HepG2 (cell line): Measurements from ENCODE around the gene CTNNA2. TPM values are rescaled to one million over a fixed set of nuclear protein-coding genes. Genes with fewer than 3 reads are reported as not detected.

Experiments
- BORCS8-MEF2B ChIP-seq: sonication (generic); formaldehyde crosslinking; IDR thresholded peaks from 2 replicates; pipeline ENCODE4 v1.8.0; 2022; ENCODE audit warnings: mild to moderate bottlenecking, missing genetic modification reagents
- CC2D1A ChIP-seq: sonication (generic); formaldehyde crosslinking; IDR thresholded peaks from 2 replicates; pipeline ENCODE4 v1.8.1; 2023; ENCODE audit warnings: mild to moderate bottlenecking, missing genetic modification reagents
- FOXM1 ChIP-seq: sonication (generic); formaldehyde crosslinking; IDR thresholded peaks from 2 replicates; pipeline ENCODE4 v1.5.0; 2020; ENCODE audit warnings: missing genetic modification reagents
- GATAD2A ChIP-seq: IDR thresholded peaks from 2 replicates; pipeline ENCODE4 v1.6.1; 2016
- HNRNPLL ChIP-seq: fragments of 200-400 bp; formaldehyde crosslinking; IDR thresholded peaks from 2 replicates; pipeline ENCODE4 v1.6.1; 2017; ENCODE audit warnings: mild to moderate bottlenecking, low read depth, low read length; ENCODE audit not compliant: poor library complexity, severe bottlenecking
- ZFX ChIP-seq: sonication (generic); formaldehyde crosslinking; IDR thresholded peaks from 2 replicates; pipeline ENCODE4 v1.4.0; 2020; ENCODE audit warnings: mild to moderate bottlenecking, low read depth, missing genetic modification reagents, moderate library complexity
- ZNF33B ChIP-seq: sonication (generic); formaldehyde crosslinking; IDR thresholded peaks from 2 replicates; pipeline ENCODE4 v1.5.1; 2020; ENCODE audit warnings: mild to moderate bottlenecking, missing genetic modification reagents
- ZSCAN25 ChIP-seq: sonication (generic); formaldehyde crosslinking; IDR thresholded peaks from 2 replicates; pipeline ENCODE4 v1.8.0; 2022; ENCODE audit warnings: mild to moderate bottlenecking, missing genetic modification reagents
- polyA plus RNA-seq, 8 experiments: library from polyadenylated mRNA; depleted of rRNA in 3 of 8; stranded (reverse) in 7 of 8; unstranded in 1 of 8; fragments of >200 nt; fragmentation: Illumina TruSeq in 4 of 8; extraction: Trizol in 4 of 8; gene quantifications; 2 replicates each; pipeline versions ENCODE4 v1.2.1 to v1.2.3, GENCODE V29; 2011 to 2016; ENCODE audit warnings: low read depth in 4 of 8, missing spikeins in 1 of 8, mixed read lengths in 1 of 8; ENCODE audit not compliant: insufficient read depth in 1 of 8
- total RNA-seq, 5 experiments: library from RNA; depleted of rRNA; stranded (reverse); fragments of >200 nt; fragmentation: Illumina TruSeq; extraction: Trizol; gene quantifications; 2 replicates each; pipeline ENCODE4 v1.2.3, GENCODE V29; 2016; ENCODE audit warnings: low read depth in 1 of 5
- TF ChIP-seq, protein P1 (sequence below), 2 experiments: fragments of 450-650 bp in 1 of 2; sonication (generic) in 1 of 2; formaldehyde crosslinking in 1 of 2; IDR thresholded peaks; 2 replicates each; pipeline versions ENCODE4 v1.6.1 to v1.8.0; 2016 to 2022; ENCODE audit warnings: antibody characterized with exemption in 1 of 2, mild to moderate bottlenecking in 1 of 2, missing genetic modification reagents in 1 of 2
- TF ChIP-seq, protein P2 (sequence below): sonication (generic); formaldehyde crosslinking; IDR thresholded peaks from 2 replicates; pipeline ENCODE4 v1.4.0; 2020; ENCODE audit warnings: mild to moderate bottlenecking, missing genetic modification reagents
- TF ChIP-seq, protein P3 (sequence below): sonication (generic); formaldehyde crosslinking; IDR thresholded peaks from 2 replicates; pipeline ENCODE4 v1.4.0; 2020; ENCODE audit warnings: missing genetic modification reagents
- TF ChIP-seq, protein P4 (sequence below): sonication (generic); formaldehyde crosslinking; IDR thresholded peaks from 2 replicates; pipeline ENCODE4 v1.8.0; 2022; ENCODE audit warnings: mild to moderate bottlenecking, missing genetic modification reagents, borderline replicate concordance
- TF ChIP-seq, protein P5 (sequence below): sonication (generic); formaldehyde crosslinking; IDR thresholded peaks from 2 replicates; pipeline ENCODE4 v1.5.0; 2020; ENCODE audit warnings: mild to moderate bottlenecking, missing genetic modification reagents
- TF ChIP-seq, protein P6 (sequence below): sonication (generic); formaldehyde crosslinking; IDR thresholded peaks from 2 replicates; pipeline ENCODE4 v1.4.0; 2020; ENCODE audit warnings: missing genetic modification reagents

The CTNNA2 gene
- total and polyA plus RNA-seq, 2 of the 13 experiments (the other 11 are each of a cell fraction or from before 2014, with no cell fraction given), result not detected

DNA sequence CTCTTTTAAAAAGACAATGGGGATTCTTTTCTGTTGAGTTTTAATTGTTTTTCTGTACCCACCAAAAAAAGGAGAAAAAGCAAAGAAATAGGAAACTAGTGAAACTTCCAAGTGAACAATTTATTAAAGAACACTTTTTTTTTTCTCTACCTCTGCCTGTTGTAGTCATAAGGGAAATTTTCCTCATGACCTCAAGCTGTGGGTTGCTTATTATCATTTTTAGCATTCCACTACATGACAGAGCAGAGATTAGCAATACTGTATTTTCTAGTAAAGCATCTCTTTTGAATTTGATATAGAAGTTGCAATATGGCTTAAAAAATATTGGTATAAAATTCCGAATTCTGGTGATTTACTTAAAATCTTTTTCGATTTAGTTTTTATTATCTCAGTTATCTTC, 879.6 kb downstream of the CTNNA2 start (continued):
- TF ChIP-seq, protein P1, sequence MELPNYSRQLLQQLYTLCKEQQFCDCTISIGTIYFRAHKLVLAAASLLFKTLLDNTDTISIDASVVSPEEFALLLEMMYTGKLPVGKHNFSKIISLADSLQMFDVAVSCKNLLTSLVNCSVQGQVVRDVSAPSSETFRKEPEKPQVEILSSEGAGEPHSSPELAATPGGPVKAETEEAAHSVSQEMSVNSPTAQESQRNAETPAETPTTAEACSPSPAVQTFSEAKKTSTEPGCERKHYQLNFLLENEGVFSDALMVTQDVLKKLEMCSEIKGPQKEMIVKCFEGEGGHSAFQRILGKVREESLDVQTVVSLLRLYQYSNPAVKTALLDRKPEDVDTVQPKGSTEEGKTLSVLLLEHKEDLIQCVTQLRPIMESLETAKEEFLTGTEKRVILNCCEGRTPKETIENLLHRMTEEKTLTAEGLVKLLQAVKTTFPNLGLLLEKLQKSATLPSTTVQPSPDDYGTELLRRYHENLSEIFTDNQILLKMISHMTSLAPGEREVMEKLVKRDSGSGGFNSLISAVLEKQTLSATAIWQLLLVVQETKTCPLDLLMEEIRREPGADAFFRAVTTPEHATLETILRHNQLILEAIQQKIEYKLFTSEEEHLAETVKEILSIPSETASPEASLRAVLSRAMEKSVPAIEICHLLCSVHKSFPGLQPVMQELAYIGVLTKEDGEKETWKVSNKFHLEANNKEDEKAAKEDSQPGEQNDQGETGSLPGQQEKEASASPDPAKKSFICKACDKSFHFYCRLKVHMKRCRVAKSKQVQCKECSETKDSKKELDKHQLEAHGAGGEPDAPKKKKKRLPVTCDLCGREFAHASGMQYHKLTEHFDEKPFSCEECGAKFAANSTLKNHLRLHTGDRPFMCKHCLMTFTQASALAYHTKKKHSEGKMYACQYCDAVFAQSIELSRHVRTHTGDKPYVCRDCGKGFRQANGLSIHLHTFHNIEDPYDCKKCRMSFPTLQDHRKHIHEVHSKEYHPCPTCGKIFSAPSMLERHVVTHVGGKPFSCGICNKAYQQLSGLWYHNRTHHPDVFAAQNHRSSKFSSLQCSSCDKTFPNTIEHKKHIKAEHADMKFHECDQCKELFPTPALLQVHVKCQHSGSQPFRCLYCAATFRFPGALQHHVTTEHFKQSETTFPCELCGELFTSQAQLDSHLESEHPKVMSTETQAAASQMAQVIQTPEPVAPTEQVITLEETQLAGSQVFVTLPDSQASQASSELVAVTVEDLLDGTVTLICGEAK (IDR thresholded peaks at IDR 0.05), result no peak
- TF ChIP-seq, protein P1 (CRISPR knock-in tag; IDR thresholded peaks at IDR 0.05), result no peak
- TF ChIP-seq CC2D1A (CRISPR knock-in tag), result no peak
- TF ChIP-seq, protein P2, sequence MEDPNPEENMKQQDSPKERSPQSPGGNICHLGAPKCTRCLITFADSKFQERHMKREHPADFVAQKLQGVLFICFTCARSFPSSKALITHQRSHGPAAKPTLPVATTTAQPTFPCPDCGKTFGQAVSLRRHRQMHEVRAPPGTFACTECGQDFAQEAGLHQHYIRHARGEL (CRISPR knock-in tag), result no peak
- no peak for TF ChIP-seq BORCS8-MEF2B (CRISPR knock-in tag)
- no peak for TF ChIP-seq ZNF33B (CRISPR knock-in tag)
- TF ChIP-seq, protein P3, sequence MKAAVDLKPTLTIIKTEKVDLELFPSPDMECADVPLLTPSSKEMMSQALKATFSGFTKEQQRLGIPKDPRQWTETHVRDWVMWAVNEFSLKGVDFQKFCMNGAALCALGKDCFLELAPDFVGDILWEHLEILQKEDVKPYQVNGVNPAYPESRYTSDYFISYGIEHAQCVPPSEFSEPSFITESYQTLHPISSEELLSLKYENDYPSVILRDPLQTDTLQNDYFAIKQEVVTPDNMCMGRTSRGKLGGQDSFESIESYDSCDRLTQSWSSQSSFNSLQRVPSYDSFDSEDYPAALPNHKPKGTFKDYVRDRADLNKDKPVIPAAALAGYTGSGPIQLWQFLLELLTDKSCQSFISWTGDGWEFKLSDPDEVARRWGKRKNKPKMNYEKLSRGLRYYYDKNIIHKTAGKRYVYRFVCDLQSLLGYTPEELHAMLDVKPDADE (CRISPR knock-in tag), result no peak
- TF ChIP-seq, protein P4, sequence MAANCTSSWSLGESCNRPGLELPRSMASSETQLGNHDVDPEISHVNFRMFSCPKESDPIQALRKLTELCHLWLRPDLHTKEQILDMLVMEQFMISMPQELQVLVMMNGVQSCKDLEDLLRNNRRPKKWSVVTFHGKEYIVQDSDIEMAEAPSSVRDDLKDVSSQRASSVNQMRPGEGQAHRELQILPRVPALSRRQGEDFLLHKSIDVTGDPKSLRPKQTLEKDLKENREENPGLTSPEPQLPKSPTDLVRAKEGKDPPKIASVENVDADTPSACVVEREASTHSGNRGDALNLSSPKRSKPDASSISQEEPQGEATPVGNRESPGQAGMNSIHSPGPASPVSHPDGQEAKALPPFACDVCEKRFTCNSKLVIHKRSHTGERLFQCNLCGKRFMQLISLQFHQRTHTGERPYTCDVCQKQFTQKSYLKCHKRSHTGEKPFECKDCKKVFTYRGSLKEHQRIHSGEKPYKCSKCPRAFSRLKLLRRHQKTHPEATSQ (CRISPR knock-in tag), result no peak
- TF ChIP-seq ZFX (CRISPR knock-in tag), result no peak
- TF ChIP-seq ZSCAN25, result no peak
- no peak for TF ChIP-seq HNRNPLL
- TF ChIP-seq, protein P5, sequence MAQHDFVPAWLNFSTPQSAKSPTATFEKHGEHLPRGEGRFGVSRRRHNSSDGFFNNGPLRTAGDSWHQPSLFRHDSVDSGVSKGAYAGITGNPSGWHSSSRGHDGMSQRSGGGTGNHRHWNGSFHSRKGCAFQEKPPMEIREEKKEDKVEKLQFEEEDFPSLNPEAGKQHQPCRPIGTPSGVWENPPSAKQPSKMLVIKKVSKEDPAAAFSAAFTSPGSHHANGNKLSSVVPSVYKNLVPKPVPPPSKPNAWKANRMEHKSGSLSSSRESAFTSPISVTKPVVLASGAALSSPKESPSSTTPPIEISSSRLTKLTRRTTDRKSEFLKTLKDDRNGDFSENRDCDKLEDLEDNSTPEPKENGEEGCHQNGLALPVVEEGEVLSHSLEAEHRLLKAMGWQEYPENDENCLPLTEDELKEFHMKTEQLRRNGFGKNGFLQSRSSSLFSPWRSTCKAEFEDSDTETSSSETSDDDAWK (CRISPR knock-in tag), result no peak
- TF ChIP-seq FOXM1 (CRISPR knock-in tag), result no peak
- TF ChIP-seq, protein P6, sequence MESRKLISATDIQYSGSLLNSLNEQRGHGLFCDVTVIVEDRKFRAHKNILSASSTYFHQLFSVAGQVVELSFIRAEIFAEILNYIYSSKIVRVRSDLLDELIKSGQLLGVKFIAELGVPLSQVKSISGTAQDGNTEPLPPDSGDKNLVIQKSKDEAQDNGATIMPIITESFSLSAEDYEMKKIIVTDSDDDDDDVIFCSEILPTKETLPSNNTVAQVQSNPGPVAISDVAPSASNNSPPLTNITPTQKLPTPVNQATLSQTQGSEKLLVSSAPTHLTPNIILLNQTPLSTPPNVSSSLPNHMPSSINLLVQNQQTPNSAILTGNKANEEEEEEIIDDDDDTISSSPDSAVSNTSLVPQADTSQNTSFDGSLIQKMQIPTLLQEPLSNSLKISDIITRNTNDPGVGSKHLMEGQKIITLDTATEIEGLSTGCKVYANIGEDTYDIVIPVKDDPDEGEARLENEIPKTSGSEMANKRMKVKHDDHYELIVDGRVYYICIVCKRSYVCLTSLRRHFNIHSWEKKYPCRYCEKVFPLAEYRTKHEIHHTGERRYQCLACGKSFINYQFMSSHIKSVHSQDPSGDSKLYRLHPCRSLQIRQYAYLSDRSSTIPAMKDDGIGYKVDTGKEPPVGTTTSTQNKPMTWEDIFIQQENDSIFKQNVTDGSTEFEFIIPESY (CRISPR knock-in tag), result no peak
- TF ChIP-seq GATAD2A (CRISPR knock-in tag), result no peak
